GM11168 (cell line): ENCODE results near the gene PACS2.
"Not testable (repeated sequence)": the region's sequence is repeated elsewhere in the genome, so short reads cannot be mapped to it uniquely, and the experiment has no call there.

Experiments
- in situ Hi-C: fragments of 300-500 bp; cut with MboI; formaldehyde crosslinking; loops from one replicate; pipeline ENCODE4 v1.12.0; 2022; ENCODE audit warnings: low sequenced_read_pairs; ENCODE audit not compliant: unreplicated experiment

Gene PACS2

DNA sequence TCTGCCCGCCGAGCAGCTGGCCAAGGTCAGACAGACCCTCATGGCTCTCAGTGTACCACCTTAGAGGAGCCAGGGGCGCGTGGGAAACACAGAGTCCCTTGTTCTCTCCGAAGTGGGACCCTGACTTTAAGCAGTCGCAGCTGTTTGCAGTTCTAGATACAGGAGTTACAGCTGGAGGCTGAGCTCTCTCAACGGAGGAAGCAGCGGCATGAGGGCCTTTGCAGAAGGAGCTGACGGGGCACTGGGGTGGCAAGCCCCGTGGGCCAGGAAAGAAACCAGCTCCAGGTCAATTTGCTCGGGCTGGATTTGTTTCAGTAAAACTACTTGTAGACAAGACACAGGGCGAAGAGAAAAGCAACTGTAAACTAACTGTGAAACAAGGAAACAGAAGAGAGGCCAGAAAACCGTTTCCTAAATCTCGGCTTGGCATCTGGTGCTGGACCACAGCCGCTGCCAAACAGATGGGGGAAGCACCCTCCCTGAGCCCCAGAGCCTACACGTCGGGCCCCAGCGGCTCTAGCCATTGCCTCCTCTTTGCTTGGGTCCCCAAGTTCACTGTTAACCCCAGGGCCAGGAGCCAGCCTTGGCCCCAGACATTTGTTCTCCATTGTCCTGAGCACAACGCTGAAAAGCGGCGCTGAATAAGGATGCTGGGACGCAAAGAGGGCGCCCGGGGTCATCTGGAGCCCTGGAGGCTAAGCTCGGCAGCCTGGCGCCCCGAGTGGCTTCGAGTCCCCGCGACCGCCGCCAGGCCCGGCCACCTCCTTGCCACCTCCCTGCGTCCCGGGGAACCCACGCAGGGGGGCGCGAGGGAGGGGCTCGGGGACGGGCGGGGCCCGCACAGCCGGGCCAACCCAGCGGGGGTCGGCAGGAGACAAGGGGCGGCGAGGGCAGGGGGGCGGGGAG lies 914 bp upstream of the PACS2 start:
- in situ Hi-C loops: no loop called here

DNA sequence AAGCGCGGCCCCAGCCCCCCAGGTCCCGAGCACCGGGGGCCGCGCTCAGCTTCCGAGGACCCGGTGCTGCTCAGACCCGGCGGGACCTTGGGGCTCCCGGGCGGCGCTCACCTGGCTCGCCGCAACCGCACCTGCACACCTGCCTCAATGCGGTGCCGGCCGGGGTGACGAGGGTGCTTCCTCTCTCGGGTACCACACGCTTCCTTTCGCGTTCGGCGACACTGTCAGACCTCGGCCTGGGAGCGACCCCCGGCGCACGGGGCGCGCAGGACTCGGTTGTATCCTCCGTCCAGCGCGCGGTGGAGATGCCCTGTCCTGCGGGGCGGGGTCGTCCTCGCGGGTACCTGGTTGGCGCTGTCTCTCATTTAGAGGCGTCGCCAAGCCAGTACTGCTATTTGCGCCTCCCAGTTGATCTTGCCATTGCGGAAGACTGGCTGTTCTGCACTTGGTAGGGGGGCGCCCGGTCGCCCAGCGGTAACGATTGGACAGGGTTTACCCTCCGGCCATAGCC lies 718 bp downstream of the PACS2 start:
- in situ Hi-C loops: no loop called here

- in situ Hi-C loops: no loop called here
These were observed 1.5 kb downstream of the PACS2 start for GRCh38 chr14:105315941-105316576.

- in situ Hi-C loops: no loop called here
These were observed 2.0 kb downstream of the PACS2 start for GRCh38 chr14:105316577-105316941.

- in situ Hi-C loops: no loop called here
These were observed 2.5 kb downstream of the PACS2 start for GRCh38 chr14:105316968-105317510.

DNA sequence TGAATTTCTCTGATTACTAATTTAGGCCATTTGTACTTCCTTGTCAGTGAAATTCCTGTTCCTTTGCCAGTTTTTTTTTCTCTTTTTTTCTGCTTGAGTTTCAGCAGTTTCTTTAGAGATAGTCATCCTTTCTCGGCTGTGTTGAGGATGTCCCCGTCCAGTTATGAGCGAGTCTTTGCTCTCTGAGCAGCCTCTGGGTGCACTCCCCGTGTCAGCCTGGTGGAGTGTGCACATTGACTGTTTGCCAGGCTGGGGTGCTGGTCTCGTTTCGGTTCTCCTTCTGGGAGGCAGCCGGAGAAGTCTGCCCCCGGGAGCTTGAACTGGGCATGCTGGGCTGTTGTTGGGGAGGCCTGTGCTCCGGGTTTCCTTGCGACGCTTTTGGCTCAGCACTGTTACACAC lies 3.0 kb downstream of the PACS2 start:
- in situ Hi-C loops: no loop called here

GRCh38 chr14:105322791-105323556 lies 8.4 kb downstream of the PACS2 start:
- in situ Hi-C loops: no loop called here

DNA sequence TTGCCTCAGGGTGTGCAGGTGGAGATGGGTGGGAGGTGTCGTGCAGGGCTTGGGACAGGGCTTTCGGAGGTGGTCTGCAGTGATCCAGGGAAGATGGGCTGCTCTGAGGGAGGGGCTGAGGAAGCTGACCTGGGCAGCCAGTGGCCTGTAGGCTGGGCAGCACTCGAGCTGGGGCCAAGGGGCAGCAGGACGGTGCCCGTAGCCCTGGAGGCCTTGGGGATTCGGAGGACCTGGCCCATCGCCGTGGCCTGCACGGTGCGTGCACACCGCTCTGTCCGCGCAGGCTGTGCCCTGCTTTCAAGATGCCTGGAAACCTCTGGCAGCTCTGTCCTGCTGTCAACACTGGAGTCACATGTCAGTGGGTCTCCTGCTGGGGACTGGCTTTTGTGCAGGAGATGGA lies 9.1 kb downstream of the PACS2 start:
- in situ Hi-C loops: no loop called here

DNA sequence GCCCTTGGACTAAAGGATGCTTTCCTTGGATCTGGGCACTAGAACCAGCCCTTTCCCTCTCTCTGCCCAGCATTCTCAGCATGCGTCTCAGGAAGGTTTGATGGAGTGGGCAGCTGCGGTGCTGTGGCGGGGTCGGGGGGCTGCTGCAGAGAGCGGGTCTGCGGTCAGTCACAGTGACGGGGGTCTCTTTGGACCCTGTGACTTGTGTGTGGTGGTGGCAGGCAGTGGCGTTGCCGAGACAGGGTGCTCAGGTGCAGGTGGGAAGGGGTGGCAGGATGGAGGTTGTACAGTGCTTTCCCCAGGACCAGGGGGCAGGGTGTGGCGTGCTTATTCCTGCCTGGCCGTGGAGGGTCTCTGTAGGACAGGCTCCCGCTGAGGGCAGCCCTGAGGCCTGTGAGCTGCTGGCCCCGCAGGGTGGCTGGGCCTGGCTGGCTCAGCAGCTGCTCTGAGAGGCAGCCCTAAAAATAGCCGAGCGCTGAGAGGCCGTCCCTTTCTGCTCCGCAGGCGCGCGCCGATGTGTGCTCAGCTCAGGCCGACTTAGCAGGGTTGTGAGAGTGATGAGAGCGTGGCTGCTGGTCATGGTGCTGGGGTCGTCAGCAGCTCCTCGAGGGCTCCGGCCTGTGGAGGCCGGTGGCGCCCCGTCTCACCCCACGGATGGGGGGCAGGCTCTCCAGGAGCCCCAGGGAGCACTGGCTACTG lies 9.7 kb downstream of the PACS2 start:
- in situ Hi-C loops: no loop called here

- in situ Hi-C loops: no loop called here
These were observed 10.3 kb downstream of the PACS2 start for GRCh38 chr14:105324871-105325270.

DNA sequence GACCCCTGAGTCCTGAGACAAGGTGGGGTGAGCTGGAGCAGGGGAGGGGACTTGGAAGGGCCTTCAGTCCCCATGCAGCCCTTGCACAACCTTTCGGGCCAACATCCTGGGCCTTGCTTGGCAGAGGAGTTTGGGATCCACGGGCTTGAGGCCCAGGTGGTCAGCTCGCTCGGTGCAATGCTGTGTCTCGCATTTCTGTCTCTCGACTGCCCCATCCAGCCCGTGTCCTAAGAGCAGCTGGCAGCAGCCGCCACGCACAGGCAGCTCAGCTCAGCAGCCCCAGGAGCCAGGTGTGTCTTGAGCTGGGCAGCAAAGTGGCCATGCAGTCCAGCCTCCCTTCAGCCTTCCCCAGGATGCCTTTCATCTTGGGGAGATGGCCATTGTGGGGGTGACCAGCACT lies 10.8 kb downstream of the PACS2 start:
- in situ Hi-C loops: no loop called here

DNA sequence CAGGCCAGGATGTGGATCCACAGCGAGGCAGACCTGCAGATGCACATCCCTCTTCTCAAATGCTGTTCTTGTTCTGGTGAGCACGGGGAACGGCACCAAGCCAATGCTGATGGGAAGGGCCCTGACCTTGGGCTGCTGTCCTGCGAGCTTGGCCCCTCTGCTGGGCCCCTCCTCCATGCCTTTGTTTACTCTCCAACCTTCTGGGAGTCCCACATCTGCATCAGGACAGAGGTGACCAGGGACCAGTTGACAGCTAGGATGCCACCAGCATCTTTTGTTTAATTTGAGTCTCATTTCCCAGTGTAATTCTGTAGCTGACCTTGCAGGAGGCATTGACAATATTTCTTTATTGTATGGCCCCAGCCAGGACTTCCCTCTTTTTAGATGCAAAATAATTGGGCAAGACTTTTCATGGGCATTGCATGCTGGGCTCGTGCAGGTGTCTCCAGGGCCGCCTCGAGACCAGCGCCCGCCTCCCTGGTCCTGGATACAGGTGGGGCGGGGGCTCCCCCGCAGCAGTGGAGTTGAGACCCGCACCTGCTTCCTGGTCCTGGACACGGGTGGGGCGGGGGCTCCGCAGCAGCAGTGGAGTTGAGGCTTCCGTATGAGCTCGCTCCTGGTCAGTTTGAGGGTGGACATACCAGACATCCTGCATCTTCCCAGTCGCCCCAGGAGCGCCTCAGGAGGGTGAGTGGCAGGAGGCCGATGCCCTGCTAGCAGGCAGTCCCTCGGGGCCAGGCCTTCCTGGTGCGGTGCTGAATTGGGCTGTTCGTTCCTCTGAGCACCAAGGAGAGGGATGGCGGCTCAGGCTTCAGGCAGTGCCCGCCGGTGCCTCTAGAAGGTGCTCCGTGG lies 11.4 kb downstream of the PACS2 start:
- in situ Hi-C loops: no loop called here

DNA sequence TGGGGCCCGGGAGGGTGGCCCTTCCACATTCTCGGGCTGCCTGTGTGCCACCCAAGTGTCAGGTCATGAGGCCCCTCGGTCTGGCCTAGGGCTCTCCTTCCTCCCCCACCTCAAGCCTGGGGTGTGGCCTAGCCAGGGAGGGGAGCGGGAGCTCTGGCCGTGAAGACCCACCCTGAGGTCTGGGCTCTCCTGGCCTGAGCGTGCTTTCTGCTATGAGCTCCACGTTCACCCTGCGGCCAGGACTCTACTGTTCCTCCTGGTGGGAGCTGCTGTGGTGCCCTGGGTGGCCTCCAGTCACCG lies 12.0 kb downstream of the PACS2 start:
- in situ Hi-C loops: no loop called here

GRCh38 chr14:105326891-105327694 lies 12.5 kb downstream of the PACS2 start:
- in situ Hi-C loops: no loop called here

DNA sequence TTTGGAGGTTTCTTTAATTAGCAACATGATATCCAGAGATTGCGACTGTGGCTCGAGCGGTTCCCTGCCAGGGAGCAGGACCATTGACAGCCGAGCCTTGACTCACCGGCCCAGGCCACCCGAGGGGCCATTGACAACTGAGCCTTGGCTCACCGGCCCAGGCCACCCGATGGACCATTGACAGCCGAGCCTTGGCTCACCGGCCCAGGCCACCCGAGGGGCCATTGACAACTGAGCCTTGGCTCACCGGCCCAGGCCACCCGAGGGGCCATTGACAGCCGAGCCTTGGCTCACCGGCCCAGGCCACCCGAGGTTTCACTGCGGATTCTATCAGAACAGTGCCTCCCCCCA lies 13.1 kb downstream of the PACS2 start:
- in situ Hi-C loops: not testable (repeated sequence)

DNA sequence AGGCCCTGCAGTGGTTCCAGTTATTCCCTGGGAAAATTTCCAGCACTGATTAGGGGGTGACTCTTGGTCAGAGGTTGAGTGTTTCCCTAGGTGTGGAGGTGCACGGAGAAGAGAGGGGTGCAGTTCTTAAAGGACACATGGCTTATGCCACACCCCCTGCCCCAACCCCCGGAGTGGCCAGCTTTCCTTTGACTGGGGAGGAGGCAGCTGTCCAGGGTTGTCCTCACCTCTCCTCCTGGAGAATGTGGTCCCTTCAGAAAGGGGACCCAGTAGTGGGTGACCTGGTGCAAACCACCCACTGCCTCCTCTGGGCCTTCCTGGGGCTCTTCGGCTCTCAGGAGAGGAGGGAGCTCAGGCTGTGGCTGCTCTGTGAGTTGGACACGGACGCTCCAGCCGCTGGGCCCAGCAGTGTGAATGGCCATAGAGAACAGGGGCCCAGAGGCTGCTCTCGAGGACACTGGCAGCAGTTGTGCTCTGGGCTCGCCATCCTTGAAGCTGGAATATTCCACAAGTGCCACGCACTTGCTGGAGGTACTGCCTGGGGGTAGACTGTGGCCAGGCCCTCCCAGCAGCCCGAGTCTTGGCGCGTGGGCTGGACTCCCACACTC lies 13.6 kb downstream of the PACS2 start:
- in situ Hi-C loops: no loop called here

DNA sequence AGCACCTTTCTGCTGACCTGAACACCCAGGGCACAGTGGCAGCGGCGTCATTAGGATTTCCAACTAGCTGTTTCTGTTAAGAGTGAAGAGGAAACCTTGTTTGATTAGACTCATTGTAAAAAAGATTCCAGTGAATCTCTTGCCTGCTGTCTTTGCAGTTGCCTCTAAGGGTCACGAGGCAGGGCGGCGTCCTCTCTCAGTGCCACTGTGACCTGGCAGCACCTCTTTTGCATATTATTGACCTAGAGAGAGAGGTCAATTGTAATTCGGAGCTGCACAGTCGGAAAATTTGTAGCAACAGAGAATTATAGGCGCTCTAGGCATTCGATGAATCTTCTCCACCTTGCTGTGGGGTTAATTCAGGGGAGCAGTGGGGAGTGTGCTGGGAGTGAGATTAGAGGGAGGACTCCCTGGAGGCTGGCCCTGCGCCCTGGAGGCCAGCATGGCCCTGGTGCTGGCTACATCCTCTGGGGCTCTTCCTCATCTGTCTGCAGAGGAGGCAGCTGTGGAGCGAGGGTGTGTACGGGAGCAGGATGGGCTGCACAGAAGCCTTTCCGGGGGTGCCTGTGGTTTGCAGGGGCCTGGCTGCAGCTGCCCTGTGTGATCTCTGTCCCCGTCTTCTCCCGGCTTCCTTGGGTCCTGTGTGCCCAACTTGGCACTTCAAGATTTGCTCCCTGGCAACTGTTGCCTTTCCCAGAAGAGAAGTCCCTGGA lies 14.3 kb downstream of the PACS2 start:
- in situ Hi-C loops: no loop called here
